Muscle layer of colon (tissue), 2 donors: ENCODE measurements around the gene MAGI2.

ENCODE experiments used
- H3K27ac ChIP-seq: one replicate; pipeline ENCODE4 v1.7.0; 2013; ENCODE audit warnings: low read depth, mild to moderate bottlenecking, low read length, moderate library complexity
- H3K27me3 ChIP-seq, 2 donors: one replicate each; pipeline ENCODE4 v1.7.0; 2013; ENCODE audit warnings: low read length in 2 of 2, mild to moderate bottlenecking in 2 of 2; ENCODE audit not compliant: insufficient read depth in 2 of 2, control insufficient read depth in 1 of 2
- H3K36me3 ChIP-seq: one replicate; pipeline ENCODE4 v1.7.0; 2013; ENCODE audit warnings: mild to moderate bottlenecking, low read length; ENCODE audit not compliant: insufficient read depth
- H3K4me1 ChIP-seq: one replicate; pipeline ENCODE4 v1.7.0; 2013; ENCODE audit warnings: mild to moderate bottlenecking, low read length; ENCODE audit not compliant: insufficient read depth
- H3K4me3 ChIP-seq, 2 donors: one replicate each; pipeline ENCODE4 v1.7.0; 2013; ENCODE audit warnings: low read length in 2 of 2, low read depth in 1 of 2, mild to moderate bottlenecking in 1 of 2, moderate library complexity in 1 of 2
- H3K9ac ChIP-seq: one replicate; pipeline ENCODE4 v1.7.0; 2013; ENCODE audit warnings: low read length
- H3K9me3 ChIP-seq: one replicate; pipeline ENCODE4 v1.7.0; 2013; ENCODE audit warnings: mild to moderate bottlenecking, low read length
- donor health status: abdominal sarcoma.
- donor health status: Adenocarcinoma of cecum.

MAGI2 gene

DNA sequence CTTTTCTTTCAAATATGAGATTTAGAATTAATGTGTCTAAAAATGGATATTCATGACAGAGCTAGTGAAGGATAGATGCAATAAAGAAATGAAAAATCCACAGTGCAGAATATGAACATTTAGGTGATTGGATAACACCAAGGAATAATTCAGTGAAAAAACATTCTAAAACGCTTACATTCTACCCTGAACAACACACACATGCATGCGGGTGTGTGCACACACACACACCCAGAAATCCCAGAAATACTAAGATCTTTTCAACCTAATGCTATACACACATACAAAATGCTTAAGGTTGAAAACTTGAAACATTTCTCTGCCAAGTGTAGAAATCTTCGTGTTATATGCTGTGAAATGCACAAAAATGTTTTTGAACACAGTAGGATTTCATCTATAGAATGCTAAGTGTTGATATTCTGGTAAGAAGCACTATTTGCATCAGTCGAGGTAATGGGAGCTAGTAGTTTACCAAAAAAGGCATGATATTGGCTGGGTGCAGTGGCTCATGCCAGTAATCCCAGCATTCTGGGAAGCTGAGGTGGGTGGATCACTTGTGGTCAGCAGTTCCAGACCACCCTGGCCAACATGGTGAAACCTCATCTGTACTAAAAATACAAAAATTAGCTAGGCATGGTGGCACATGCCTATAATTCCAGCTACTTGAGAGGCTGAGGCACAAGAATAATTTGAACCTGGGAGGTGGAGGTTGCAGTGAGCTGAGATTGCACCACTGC lies 1054.3 kb downstream of the MAGI2 start:
- Histone ChIP-seq H3K36me3 (no peaks in the 10 kb centered on the region), H3K9me3 (no peaks in the 10 kb centered on the region), H3K27me3 (no peaks in the 10 kb centered on the region), H3K27ac (no peak overlapping the region), H3K4me3 (no peak overlapping the region), H3K4me1 (no peaks in the 10 kb centered on the region), H3K9ac (no peak overlapping the region)

GRCh38 chr7:78398576-78398975 lies 1054.9 kb downstream of the MAGI2 start:
- H3K27ac ChIP-seq: no peak overlapping the region
- no peaks in the 10 kb centered on the region for H3K4me1 ChIP-seq
- H3K27me3 ChIP-seq: no peaks in the 10 kb centered on the region
- no peaks in the 10 kb centered on the region for H3K9me3 ChIP-seq
- H3K4me3 ChIP-seq: no peak overlapping the region
- no peaks in the 10 kb centered on the region for H3K36me3 ChIP-seq
- no peak overlapping the region for H3K9ac ChIP-seq

DNA sequence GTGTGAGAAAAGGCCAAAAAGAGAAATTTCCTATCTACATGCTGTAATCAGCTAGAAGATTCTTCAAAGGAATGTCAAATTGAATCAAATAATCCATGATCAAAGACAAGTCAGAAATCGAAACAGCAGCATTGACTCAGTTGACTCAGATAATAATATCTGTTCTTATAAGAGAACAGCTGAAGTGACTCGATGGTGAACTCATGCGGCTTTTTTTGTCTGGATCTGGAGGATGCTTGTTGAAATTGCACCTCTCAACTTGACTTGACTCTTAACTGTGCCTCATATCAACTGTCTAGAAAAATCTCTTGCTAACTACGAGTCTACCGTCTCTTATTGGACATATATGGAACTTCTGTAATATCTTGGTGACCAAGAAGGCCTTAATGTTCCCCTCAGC lies 1055.4 kb downstream of the MAGI2 start:
- Histone ChIP-seq H3K4me3 (no peak overlapping the region), H3K27ac (no peak overlapping the region), H3K9me3 (no peaks in the 10 kb centered on the region), H3K36me3 (no peaks in the 10 kb centered on the region), H3K9ac (no peak overlapping the region), H3K27me3 (no peaks in the 10 kb centered on the region), H3K4me1 (no peaks in the 10 kb centered on the region)

- no peak overlapping the region for H3K9ac ChIP-seq
- no peaks in the 10 kb centered on the region for H3K27me3 ChIP-seq
- no peak overlapping the region for H3K4me3 ChIP-seq
- H3K36me3 ChIP-seq: no peaks in the 10 kb centered on the region
- no peak overlapping the region for H3K27ac ChIP-seq
- no peaks in the 10 kb centered on the region for H3K9me3 ChIP-seq
- H3K4me1 ChIP-seq: no peaks in the 10 kb centered on the region
Observed at GRCh38 chr7:78396210-78396609, 1057.3 kb downstream of the MAGI2 start.

DNA sequence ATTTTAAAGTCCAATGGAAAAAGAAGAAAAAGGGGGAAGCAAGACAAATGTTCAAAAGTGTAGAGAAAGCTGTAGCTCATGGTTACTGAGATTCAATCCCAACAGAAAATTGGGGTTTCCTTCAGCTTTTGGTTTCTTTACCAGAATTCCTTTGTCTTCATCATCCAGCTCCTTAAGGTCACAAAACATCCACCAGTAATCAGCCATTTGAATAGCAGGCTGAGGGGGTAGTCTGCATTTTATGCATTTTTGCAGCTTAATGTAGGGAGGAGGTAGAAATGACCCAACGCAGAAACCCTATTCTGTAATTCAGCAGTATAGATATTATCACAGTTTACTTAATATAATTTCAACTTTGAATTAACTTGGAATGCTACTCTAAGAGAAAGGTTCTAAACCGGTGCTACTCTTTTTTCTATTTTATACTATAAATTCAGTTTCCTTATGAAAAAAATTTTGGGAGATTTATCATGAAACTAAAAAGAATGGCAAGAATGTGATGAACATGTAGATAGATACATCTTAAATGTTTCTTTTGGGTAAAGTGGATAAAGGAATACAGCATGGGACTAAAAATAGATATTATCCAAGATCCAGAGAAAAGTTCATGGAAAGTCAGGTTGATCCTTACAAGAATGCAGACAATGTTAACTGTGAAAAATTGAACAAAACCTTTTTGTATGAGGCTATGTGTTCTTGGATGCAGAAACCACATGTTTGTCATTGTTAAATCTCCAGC lies 1058.0 kb downstream of the MAGI2 start:
- Histone ChIP-seq H3K36me3 (no peaks in the 10 kb centered on the region), H3K4me1 (no peaks in the 10 kb centered on the region), H3K9ac (no peak overlapping the region), H3K9me3 (no peaks in the 10 kb centered on the region), H3K4me3 (no peak overlapping the region), H3K27ac (no peak overlapping the region), H3K27me3 (no peaks in the 10 kb centered on the region)

DNA sequence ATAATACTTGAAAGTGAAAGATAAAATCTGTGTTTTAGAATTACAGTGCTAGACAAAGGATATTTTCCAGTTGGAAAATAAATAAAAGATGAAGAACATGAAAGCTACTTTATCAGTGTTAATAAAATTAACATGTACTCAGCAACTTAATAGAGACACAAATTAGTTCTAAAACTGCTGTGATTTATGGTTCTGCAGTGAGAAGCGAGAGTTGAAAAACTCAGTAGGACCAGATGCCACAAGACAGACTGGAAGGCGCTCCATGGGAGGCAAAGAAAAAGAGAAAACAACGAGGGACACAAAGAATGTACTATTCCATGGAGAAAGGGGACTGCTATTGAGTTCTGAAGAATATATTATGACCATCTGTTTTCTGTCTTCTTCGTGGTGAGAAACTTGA lies 1064.4 kb downstream of the MAGI2 start:
- Histone ChIP-seq H3K4me3 (no peak overlapping the region), H3K9ac (no peak overlapping the region), H3K36me3 (no peaks in the 10 kb centered on the region), H3K27me3 (no peaks in the 10 kb centered on the region), H3K9me3 (no peaks in the 10 kb centered on the region), H3K27ac (no peak overlapping the region), H3K4me1 (no peaks in the 10 kb centered on the region)

- H3K4me1 ChIP-seq: no peaks in the 10 kb centered on the region
- H3K27ac ChIP-seq: no peak overlapping the region
- no peak overlapping the region for H3K9ac ChIP-seq
Observed at GRCh38 chr7:78386520-78386919, 1066.9 kb downstream of the MAGI2 start.

GRCh38 chr7:78383096-78383880 lies 1070.2 kb downstream of the MAGI2 start:
- no peak overlapping the region for H3K27ac ChIP-seq
- no peaks in the 10 kb centered on the region for H3K27me3 ChIP-seq
- H3K36me3 ChIP-seq: no peaks in the 10 kb centered on the region
- H3K9ac ChIP-seq: no peak overlapping the region
- H3K4me3 ChIP-seq: no peak overlapping the region
- H3K4me1 ChIP-seq: no peaks in the 10 kb centered on the region
- no peaks in the 10 kb centered on the region for H3K9me3 ChIP-seq

More at GRCh38 chr7:78386520-78386919, 1066.9 kb downstream of the MAGI2 start:
- H3K36me3 ChIP-seq: no peaks in the 10 kb centered on the region
- no peaks in the 10 kb centered on the region for H3K27me3 ChIP-seq
- H3K9me3 ChIP-seq: no peaks in the 10 kb centered on the region
- no peak overlapping the region for H3K4me3 ChIP-seq

GRCh38 chr7:78379148-78379547 lies 1074.3 kb downstream of the MAGI2 start:
- Histone ChIP-seq H3K27me3 (no peaks in the 10 kb centered on the region), H3K36me3 (no peaks in the 10 kb centered on the region), H3K9me3 (no peaks in the 10 kb centered on the region), H3K4me1 (no peaks in the 10 kb centered on the region), H3K4me3 (no peak overlapping the region), H3K9ac (no peak overlapping the region), H3K27ac (no peak overlapping the region)

- H3K9me3 ChIP-seq: no peaks in the 10 kb centered on the region
- H3K36me3 ChIP-seq: no peaks in the 10 kb centered on the region
- no peaks in the 10 kb centered on the region for H3K27me3 ChIP-seq
- H3K27ac ChIP-seq: no peak overlapping the region
- H3K9ac ChIP-seq: no peak overlapping the region
- no peak overlapping the region for H3K4me3 ChIP-seq
- no peaks in the 10 kb centered on the region for H3K4me1 ChIP-seq
Observed at GRCh38 chr7:78377532-78377931, 1075.9 kb downstream of the MAGI2 start.

DNA sequence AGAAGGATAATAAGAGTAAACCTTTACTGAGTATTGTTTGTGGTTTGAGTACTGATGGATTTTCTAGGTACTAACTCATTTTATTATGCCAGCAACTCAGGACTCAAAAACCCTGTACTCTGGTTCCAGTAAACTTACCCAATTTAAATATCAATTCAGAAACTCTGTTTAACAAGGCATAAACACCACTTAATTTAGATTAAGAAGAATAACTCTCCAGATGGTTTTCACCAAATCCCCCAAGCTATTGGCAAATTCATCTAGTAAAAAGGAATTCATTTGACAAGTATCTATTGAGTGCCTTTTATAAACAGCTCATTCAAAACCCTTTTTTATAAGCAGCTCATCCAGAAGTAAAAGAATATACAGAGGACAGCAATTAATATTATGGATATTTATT lies 1082.5 kb downstream of the MAGI2 start:
- Histone ChIP-seq H3K9ac (no peak overlapping the region), H3K27me3 (no peaks in the 10 kb centered on the region), H3K4me3 (no peak overlapping the region), H3K4me1 (no peaks in the 10 kb centered on the region), H3K27ac (no peak overlapping the region), H3K9me3 (no peaks in the 10 kb centered on the region), H3K36me3 (no peaks in the 10 kb centered on the region)
